IPS-15b (cell line): ENCODE measurements around the gene TRIM14.
"Not testable (repeated sequence)": the region's sequence is repeated elsewhere in the genome, so short reads cannot be mapped to it uniquely, and the experiment has no call there.

Experiments
- H3K27me3 ChIP-seq: one replicate; pipeline ENCODE4 v1.6.1; 2013; ENCODE audit warnings: low read length; ENCODE audit not compliant: control insufficient read depth, insufficient read depth
- H3K36me3 ChIP-seq: one replicate; pipeline ENCODE4 v1.6.1; 2013; ENCODE audit warnings: low read length; ENCODE audit not compliant: control insufficient read depth, insufficient read depth
- H3K4me1 ChIP-seq: one replicate; pipeline ENCODE4 v1.6.1; 2013; ENCODE audit warnings: mild to moderate bottlenecking, low read length; ENCODE audit not compliant: control insufficient read depth, insufficient read depth
- H3K4me3 ChIP-seq: one replicate; pipeline ENCODE4 v1.5.1; 2013; ENCODE audit warnings: low read depth, low read length
- H3K9ac ChIP-seq: one replicate; pipeline ENCODE4 v1.6.1; 2013; ENCODE audit warnings: low read depth, mild to moderate bottlenecking, low read length
- H3K9me3 ChIP-seq: one replicate; pipeline ENCODE4 v1.6.1; 2013; ENCODE audit warnings: mild to moderate bottlenecking, low read length; ENCODE audit not compliant: control insufficient read depth, insufficient read depth

Gene TRIM14

DNA sequence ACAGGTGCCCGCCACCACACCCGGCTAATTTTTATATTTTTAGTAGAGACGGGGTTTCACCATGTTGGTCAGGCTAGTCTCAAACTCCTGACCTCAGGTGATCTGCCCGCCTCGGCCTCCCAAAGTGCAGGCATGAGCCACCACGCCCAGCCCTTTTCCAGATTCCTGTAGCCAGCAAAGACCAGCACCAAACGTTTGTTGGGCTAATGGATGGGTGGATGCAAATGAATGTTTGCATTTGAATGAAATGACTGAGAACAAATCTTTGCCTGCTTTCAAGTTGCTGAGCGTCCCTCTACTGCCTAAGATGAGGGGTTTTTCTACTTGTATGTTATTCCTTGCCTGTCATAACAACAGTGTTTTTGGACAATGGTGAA, 42.5 kb downstream of the TRIM14 start:
- H3K4me3 ChIP-seq, H3K36me3 ChIP-seq: not testable (repeated sequence)
- H3K4me1 ChIP-seq, result peaks cover 16% of the 10 kb centered on the region

DNA sequence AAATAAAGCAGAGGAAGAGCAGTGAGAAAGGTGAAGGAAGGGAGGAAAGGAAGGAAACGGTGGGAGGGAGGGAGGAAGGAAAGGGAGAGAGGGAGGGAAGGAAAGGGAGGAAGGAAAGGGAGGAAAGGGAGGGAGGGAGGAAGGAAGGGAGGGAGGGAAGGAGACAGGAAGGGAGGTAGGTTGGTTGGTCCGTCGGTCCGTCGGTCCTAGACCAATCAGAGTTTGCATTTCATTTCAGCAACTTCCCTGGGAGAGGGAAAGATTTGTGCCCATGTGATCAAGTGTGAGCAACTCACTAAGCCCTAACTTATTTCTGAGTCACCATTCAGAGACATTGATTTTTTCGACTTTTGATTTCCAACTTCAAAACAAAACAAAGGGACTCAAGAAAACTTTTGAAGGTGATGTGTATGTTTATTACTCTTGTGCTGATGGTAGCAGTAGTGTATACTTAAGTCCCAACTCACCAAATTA, 43.7 kb downstream of the TRIM14 start:
- Histone ChIP-seq H3K27me3 (no peaks in the 10 kb centered on the region), H3K36me3 (peaks cover 2% of the 10 kb centered on the region), H3K4me3 (no peak overlapping the region), H3K9me3 (no peaks in the 10 kb centered on the region), H3K4me1 (peaks cover 16% of the 10 kb centered on the region), H3K9ac (no peak overlapping the region)

More for the DNA sequence above, 42.5 kb downstream of the TRIM14 start:
- not testable (repeated sequence) for H3K9me3 ChIP-seq, H3K27me3 ChIP-seq, H3K9ac ChIP-seq

DNA sequence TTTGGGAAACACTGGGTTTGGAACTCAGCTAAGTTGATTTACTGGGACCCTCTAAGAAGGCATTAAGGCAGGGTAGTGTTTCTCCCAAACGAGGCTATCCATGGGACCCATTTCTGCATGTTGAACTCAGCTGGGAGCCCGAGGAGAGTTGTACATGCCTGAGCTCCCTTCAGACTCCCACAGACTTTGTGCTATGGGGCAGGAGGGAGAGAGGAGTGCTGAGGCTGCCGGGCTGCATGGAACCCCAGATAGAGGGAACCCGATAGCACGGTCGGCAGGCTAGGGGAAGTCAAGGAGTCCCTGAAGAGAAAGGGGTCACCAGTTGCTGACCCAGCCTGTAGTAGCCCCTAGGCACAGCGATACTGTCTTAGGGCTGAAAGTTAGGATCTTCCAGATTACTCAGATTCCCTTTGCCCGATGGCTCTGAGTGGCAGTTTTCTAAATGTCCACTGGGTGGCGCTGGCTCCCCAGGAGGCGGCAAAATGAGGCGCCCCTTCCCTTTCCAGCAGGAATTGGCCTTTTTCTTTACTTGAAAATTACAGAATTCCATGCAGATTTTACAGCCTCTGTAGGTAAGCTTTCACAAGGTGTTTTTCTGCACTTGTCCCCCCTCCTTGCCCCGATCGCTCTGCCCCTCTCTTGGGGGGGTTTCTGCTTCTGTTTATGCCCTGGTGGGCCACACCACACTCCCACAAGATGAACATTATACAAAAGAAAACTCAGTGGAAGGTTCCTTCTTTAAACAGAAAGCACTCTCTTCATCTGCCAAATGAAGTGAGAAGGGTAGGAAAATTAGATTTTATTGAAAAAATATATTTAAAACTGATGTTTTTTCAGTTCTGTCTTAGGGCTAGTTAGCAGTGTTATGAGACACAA, 44.7 kb downstream of the TRIM14 start:
- Histone ChIP-seq H3K4me1 (peaks cover 16% of the 10 kb centered on the region), H3K4me3 (no peak overlapping the region), H3K9ac (no peak overlapping the region), H3K9me3 (no peaks in the 10 kb centered on the region), H3K36me3 (no peaks in the 10 kb centered on the region), H3K27me3 (no peaks in the 10 kb centered on the region)

DNA sequence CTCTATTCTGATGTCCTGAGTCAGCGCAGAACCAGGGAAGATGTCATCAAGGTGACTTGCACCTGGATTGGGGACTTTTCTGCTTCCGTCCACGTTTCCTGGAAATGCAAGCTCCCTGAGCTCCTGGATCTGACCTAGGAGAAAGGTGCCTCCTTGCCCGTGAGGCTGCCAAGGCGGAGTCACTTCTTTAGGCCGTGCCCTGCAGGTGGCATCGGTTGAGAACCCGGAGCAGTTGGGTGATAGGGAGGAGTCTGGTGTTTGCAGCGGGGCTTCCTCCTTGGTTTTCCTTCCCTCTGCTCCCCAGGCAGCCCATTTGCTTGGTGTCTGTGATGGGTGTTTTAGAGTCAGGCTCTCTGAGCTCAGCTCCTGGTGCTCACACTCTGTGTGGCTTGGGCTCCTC, 47.3 kb downstream of the TRIM14 start:
- H3K4me3 ChIP-seq, result no peak overlapping the region
- H3K36me3 ChIP-seq, result no peaks in the 10 kb centered on the region
- peaks cover 14% of the 10 kb centered on the region for H3K4me1 ChIP-seq
- H3K9me3 ChIP-seq, result no peaks in the 10 kb centered on the region
- no peaks in the 10 kb centered on the region for H3K27me3 ChIP-seq
- no peak overlapping the region for H3K9ac ChIP-seq

DNA sequence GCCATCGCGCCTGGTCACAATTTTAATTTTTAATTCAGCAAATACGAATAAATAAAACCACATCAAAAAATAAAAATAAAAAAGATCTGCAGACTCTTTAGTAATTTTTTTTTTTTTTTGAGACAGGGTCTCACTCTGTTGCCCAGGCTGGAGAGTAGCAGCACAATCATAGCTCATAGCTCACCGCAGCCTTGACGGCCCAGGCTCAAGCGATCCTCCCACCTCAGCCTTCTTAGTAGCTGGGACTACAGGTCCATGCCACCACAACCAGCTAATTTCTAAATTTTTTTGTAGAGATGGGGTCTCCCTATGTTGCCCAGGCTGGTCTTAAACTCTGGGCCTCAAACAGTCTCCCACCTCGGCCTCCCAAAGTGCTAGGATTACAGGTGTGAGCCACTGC, 48.3 kb downstream of the TRIM14 start:
- H3K4me3 ChIP-seq, result no peak overlapping the region
- H3K4me1 ChIP-seq, result peaks cover 9% of the 10 kb centered on the region
- H3K27me3 ChIP-seq, result no peaks in the 10 kb centered on the region
- H3K36me3 ChIP-seq, result no peaks in the 10 kb centered on the region
- no peaks in the 10 kb centered on the region for H3K9me3 ChIP-seq
- H3K9ac ChIP-seq, result no peak overlapping the region

DNA sequence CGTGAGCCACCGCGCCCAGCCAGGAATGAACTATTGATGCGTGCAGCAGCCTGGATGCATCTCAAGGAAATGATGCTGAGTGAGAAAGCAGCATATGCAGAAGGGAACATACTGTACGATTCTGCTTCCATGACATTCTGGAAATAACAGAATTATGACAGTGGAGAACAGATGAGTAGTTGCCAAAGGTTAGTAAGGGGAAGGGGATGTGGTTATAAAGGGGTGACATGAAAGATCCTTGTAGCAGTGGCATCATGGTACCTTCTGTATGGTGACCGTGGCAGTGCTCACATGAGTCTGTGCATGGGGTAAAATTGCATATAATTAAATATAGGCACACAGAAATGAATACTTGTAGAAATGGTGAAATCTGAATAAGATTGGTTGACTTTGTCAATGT, 49.5 kb downstream of the TRIM14 start:
- Histone ChIP-seq H3K4me3 (no peak overlapping the region), H3K4me1 (peaks cover 1% of the 10 kb centered on the region), H3K9me3 (no peaks in the 10 kb centered on the region), H3K27me3 (no peaks in the 10 kb centered on the region), H3K9ac (no peak overlapping the region), H3K36me3 (peaks cover 4% of the 10 kb centered on the region)

DNA sequence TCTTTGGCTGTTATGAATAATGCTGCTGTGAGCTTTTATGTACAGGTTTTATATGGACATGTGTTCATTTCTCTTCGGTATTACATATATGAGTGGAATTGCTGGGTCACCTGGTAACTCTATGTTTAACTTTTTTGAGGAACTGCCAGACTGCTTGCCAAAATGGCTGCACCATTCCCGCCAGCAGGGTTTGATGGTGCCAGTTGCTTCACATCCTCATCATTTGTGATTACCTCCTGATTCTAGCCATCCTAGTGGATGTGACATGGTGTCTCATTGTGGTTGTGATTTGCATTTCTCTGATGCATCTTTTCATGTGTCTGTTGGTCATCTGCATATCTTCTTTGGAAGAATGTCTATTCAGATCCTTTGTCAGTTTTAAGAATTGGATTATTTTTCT, 51.8 kb downstream of the TRIM14 start:
- H3K4me3 ChIP-seq, result no peak overlapping the region
- peaks cover 5% of the 10 kb centered on the region for H3K36me3 ChIP-seq
- H3K27me3 ChIP-seq, result no peaks in the 10 kb centered on the region
- no peak overlapping the region for H3K9ac ChIP-seq
- peaks cover 2% of the 10 kb centered on the region for H3K4me1 ChIP-seq
- no peaks in the 10 kb centered on the region for H3K9me3 ChIP-seq

DNA sequence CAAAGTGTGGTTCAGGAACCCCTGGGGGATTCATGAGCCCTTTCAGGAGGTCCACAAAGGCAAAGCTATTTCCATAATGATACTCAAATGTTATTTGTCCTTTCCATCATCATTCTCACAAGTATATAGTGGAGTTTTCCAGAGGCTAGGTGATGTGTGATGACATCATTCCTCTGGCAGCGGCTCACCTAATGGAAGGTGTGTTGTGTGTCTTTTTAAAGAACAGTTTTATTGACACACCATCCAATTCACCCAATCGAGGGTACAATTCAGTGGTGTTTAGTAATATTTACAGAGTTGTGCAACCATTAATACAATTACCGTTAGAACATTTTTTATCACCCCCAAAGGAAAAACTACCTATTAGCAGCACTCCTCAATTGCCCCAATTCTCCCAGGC, 52.8 kb downstream of the TRIM14 start:
- Histone ChIP-seq H3K4me3 (no peak overlapping the region), H3K36me3 (peaks cover 5% of the 10 kb centered on the region), H3K4me1 (peaks cover 2% of the 10 kb centered on the region), H3K27me3 (no peaks in the 10 kb centered on the region), H3K9ac (no peak overlapping the region), H3K9me3 (no peaks in the 10 kb centered on the region)

DNA sequence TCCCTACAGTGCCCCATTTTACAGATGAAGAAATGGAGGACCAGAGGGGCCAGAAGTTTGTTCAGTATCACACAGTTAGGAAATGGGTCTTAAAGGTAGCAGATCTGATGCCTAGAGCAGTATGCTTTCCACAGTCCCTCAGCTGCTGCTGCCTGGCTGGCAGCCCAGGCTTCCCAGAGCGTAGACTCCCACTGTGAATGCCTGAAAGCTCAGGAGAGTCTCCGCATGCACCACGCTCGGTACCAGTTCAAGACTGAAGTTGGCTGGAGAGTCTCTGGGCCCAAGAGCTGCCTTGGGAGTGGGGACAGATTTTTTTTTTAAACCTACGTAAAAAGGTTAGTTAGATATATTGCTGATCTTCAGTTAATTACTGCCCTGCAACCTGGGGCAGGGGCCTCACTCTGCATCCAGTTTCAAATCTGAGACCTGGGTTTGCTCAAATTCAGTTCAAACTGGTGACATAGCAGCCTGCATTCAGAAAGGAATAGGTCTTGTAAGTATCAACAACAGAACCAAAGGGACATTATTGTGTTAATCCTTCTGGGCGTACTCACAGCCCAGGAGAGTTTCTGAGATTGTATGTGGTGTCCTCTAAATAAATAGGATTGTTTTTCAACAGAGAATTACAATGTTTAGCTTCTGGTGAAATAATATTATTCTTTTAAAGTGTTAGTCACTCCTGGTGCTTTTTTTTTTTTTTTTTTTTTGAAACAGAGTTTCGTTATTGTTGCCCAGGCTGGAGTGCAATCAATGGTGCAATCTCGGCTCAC, 54.2 kb downstream of the TRIM14 start:
- no peaks in the 10 kb centered on the region for H3K27me3 ChIP-seq
- no peak overlapping the region for H3K9ac ChIP-seq
- H3K9me3 ChIP-seq, result no peaks in the 10 kb centered on the region
- peaks cover 10% of the 10 kb centered on the region for H3K36me3 ChIP-seq
- H3K4me3 ChIP-seq, result no peak overlapping the region
- H3K4me1 ChIP-seq, result peaks cover 2% of the 10 kb centered on the region

DNA sequence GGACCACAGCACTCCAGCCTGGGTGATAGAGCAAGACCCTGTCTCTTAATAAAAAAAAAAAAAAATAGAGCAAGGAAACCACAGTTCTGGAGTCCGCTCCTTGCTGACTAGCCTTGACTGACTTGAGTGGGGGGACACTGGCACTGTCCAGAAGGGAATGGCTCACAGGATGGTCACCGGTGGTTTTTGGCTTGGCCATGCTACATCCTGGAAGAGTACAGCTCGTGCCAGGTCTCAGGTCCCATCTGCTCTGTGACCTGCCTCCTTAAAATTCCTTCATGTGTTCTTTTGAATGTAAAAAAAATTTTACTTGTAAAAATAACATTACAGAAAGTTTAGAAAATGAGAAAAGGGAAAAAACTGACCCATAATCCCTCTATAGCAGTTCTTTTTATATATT, 56.9 kb downstream of the TRIM14 start:
- Histone ChIP-seq H3K9me3 (no peaks in the 10 kb centered on the region), H3K9ac (no peak overlapping the region), H3K36me3 (peaks cover 10% of the 10 kb centered on the region), H3K27me3 (no peaks in the 10 kb centered on the region), H3K4me1 (peaks cover 2% of the 10 kb centered on the region), H3K4me3 (no peak overlapping the region)

DNA sequence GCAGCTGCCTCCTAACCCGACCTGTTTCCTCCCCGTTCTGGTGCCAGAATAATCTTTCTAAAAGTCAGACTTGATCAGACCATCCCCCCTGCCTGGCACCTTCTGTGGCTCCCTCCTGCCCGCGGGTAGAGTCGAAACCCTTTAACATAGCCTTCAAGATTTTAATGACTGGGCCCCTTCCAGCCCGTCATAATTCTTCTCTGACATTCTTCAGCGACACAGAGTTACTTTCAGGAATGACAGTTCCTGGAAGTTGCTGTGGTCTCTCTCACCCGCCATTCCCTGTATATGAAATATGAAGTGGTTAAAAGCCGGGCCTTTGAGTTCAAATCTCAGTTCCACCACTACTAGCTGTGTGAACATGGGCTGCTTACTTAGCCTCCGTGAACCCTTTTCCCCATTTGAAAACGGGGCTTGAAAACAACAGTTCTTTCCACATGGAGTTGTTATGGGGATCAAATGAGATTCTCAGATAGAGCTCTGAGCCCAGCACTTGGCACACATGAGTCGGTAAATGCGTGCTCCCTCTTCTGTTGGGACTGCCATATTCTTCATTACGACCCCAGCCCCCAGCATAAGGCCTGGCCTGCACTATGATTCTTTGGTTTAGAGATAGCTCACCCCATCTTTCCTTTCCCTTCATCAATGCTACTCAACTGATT, 61.8 kb downstream of the TRIM14 start:
- peak overlapping the region; percentile 74 for H3K4me3 ChIP-seq
- H3K9ac ChIP-seq, result peak overlapping the region; percentile 81
- no peaks in the 10 kb centered on the region for H3K27me3 ChIP-seq
- H3K9me3 ChIP-seq, result no peaks in the 10 kb centered on the region
- peaks cover 5% of the 10 kb centered on the region for H3K36me3 ChIP-seq
- H3K4me1 ChIP-seq, result no peaks in the 10 kb centered on the region
